Mesenchymal stem cell (in vitro differentiated cells and primary cell): ENCODE data around the gene SPRED2.
A peak's percentile ranks its signal among the peaks of the same experiment; 100 is the strongest.

ENCODE experiments used
- DNase-seq: peaks from one replicate; pipeline ENCODE4 v3.0.0-alpha.2; 2013
- H2AFZ ChIP-seq: one replicate; pipeline ENCODE4 v1.6.1; 2013; ENCODE audit warnings: low read depth, mild to moderate bottlenecking, control low read depth, inconsistent platforms, low read length, moderate library complexity
- H2AK5ac ChIP-seq: 2 replicates; pipeline ENCODE4 v1.6.1; 2013; ENCODE audit warnings: low read length, moderate library complexity, mild to moderate bottlenecking, inconsistent platforms; ENCODE audit not compliant: severe bottlenecking
- H2BK120ac ChIP-seq: one replicate; pipeline ENCODE4 v1.6.1; 2013; ENCODE audit warnings: low read depth, mild to moderate bottlenecking, inconsistent platforms, low read length, moderate library complexity
- H2BK12ac ChIP-seq, 2 experiments: one replicate each; pipeline ENCODE4 v1.6.1; 2013; ENCODE audit warnings: inconsistent platforms in 2 of 2, low read length in 2 of 2, mild to moderate bottlenecking in 2 of 2, moderate library complexity in 2 of 2, control low read depth in 1 of 2
- H2BK15ac ChIP-seq: one replicate; pipeline ENCODE4 v1.6.1; 2013; ENCODE audit warnings: mild to moderate bottlenecking, low read depth, inconsistent platforms; ENCODE audit not compliant: poor library complexity, severe bottlenecking
- H2BK5ac ChIP-seq: 2 replicates; pipeline ENCODE4 v1.6.1; 2013; ENCODE audit warnings: low read depth, mild to moderate bottlenecking, low read length, control low read depth, inconsistent platforms; ENCODE audit not compliant: poor library complexity, severe bottlenecking
- H3K14ac ChIP-seq, 2 experiments: one replicate each; pipeline ENCODE4 v1.6.1; 2013; ENCODE audit warnings: inconsistent platforms in 2 of 2, low read length in 2 of 2, control low read depth in 1 of 2, mild to moderate bottlenecking in 1 of 2, moderate library complexity in 1 of 2
- H3K18ac ChIP-seq, 2 experiments: one replicate each; pipeline ENCODE4 v1.6.1; 2013; ENCODE audit warnings: inconsistent platforms in 2 of 2, low read length in 2 of 2, control low read depth in 1 of 2, low read depth in 1 of 2, mild to moderate bottlenecking in 1 of 2
- H3K23ac ChIP-seq, 2 experiments: one replicate each; pipeline ENCODE4 v1.6.1; 2013; ENCODE audit warnings: inconsistent platforms in 2 of 2, low read length in 2 of 2, mild to moderate bottlenecking in 2 of 2, moderate library complexity in 2 of 2, control low read depth in 1 of 2
- H3K27ac ChIP-seq: 2 replicates; pipeline ENCODE4 v1.5.1; 2013; ENCODE audit warnings: mild to moderate bottlenecking, moderate library complexity, low read length, control low read depth, inconsistent platforms; ENCODE audit not compliant: poor library complexity, severe bottlenecking
- H3K27me3 ChIP-seq, 2 experiments: 2 replicates each; pipeline versions ENCODE4 v1.6.1 to v1.7.0; 2013; ENCODE audit warnings: low read length in 2 of 2, mild to moderate bottlenecking in 2 of 2, moderate library complexity in 2 of 2, control low read depth in 1 of 2, inconsistent platforms in 1 of 2; ENCODE audit not compliant: control insufficient read depth in 1 of 2, insufficient read depth in 1 of 2
- H3K36me3 ChIP-seq, 2 experiments: 2 replicates each; pipeline versions ENCODE4 v1.6.1 to v1.7.0; 2013; ENCODE audit warnings: low read length in 2 of 2, control low read depth in 1 of 2, inconsistent platforms in 1 of 2, low read depth in 1 of 2, mild to moderate bottlenecking in 1 of 2; ENCODE audit not compliant: insufficient read depth in 2 of 2, control insufficient read depth in 1 of 2
- H3K4ac ChIP-seq, 2 experiments: one replicate each; pipeline ENCODE4 v1.6.1; 2013; ENCODE audit warnings: inconsistent platforms in 2 of 2, low read length in 2 of 2, mild to moderate bottlenecking in 2 of 2, moderate library complexity in 2 of 2, control low read depth in 1 of 2, low read depth in 1 of 2
- H3K4me1 ChIP-seq: 2 replicates; pipeline ENCODE4 v1.6.1; 2013; ENCODE audit warnings: low read depth, low read length, control low read depth; ENCODE audit not compliant: control insufficient read depth, insufficient read depth
- H3K4me2 ChIP-seq: 2 replicates; pipeline ENCODE4 v1.6.1; 2013; ENCODE audit warnings: low read length, mild to moderate bottlenecking, inconsistent platforms; ENCODE audit not compliant: poor library complexity, severe bottlenecking
- H3K4me3 ChIP-seq, 2 experiments: 2 replicates each; pipeline versions ENCODE4 v1.5.1 to v1.7.0; 2013; ENCODE audit warnings: low read length in 2 of 2, mild to moderate bottlenecking in 2 of 2, control low read depth in 1 of 2, low read depth in 1 of 2; ENCODE audit not compliant: insufficient read depth in 1 of 2
- H3K79me1 ChIP-seq: replicated peaks from 2 replicates; pipeline ENCODE4 v1.6.1; 2013; ENCODE audit warnings: mild to moderate bottlenecking, control low read depth, low read length, inconsistent platforms; ENCODE audit not compliant: poor library complexity, severe bottlenecking
- H3K9ac ChIP-seq: 2 replicates; pipeline ENCODE4 v1.7.0; 2013; ENCODE audit warnings: mild to moderate bottlenecking, low read length, moderate library complexity
- H3K9me3 ChIP-seq: 2 replicates; pipeline ENCODE4 v1.7.0; 2013; ENCODE audit warnings: mild to moderate bottlenecking, low read length; ENCODE audit not compliant: control insufficient read depth
- H4K8ac ChIP-seq: one replicate; pipeline ENCODE4 v1.6.1; 2013; ENCODE audit warnings: inconsistent platforms, mild to moderate bottlenecking, low read length, moderate library complexity
- H4K91ac ChIP-seq: one replicate; pipeline ENCODE4 v1.6.1; 2013; ENCODE audit warnings: mild to moderate bottlenecking, low read length, inconsistent platforms
- WGBS: methylation state at CpG from one replicate; pipeline ENCODE4 v1.1.7; 2013; ENCODE audit warnings: mixed read lengths; 5-methylcytosine and 5-hydroxymethylcytosine counted together

Gene SPRED2

DNA sequence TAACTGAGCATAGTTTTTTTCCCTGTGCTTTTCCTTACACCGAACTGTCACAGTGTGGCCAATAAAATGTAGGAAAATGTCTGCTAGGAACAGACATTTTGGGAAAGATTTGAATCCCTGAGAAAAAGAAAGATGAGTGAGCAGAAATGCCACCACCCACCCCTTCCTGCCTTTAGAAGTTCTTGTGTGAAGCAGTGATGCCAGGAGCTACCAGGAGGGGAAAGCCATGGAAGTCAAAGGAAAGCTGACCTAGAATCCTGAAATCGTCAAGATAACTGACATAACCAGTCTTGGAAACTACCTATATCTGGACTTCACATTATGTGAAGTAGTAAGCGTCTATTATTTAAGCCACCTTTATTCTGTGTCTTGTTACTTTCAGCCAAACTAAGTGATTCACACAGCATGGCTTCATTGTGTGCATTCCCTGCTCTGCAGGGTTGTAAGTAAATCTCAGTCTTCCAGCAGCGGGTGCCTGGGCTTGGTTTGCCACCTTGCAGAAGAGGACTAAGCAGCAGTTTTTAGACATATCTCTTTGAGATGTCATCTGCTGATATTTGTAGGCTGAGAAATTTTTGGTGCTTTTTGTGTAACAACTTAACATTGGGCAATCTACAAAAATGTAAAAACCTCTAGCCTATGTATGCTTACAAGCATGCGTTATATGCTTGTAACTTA is 11.2 kb upstream of the SPRED2 start:
- no peak overlapping the region for H4K91ac ChIP-seq
- H3K27ac ChIP-seq = no peak overlapping the region
- no peak overlapping the region for H2BK12ac ChIP-seq
- H3K18ac ChIP-seq = no peak overlapping the region
- no peak overlapping the region for H3K4me2 ChIP-seq
- H2BK120ac ChIP-seq = no peak overlapping the region
- H2BK15ac ChIP-seq = no peak overlapping the region
- H3K4me1 ChIP-seq = no peaks in the 10 kb centered on the region
- no peak overlapping the region for H3K14ac ChIP-seq
- no peaks in the 10 kb centered on the region for H3K27me3 ChIP-seq
- WGBS = 97% methylated on average over 4 of the region's 5 CpGs
- no peaks in the 10 kb centered on the region for H3K36me3 ChIP-seq
- H3K9ac ChIP-seq = no peak overlapping the region
- H2AFZ ChIP-seq = no peak overlapping the region
- no peak overlapping the region for H3K4ac ChIP-seq
- no peak overlapping the region for H3K4me3 ChIP-seq
- no peaks in the 10 kb centered on the region for H3K9me3 ChIP-seq
- no peak overlapping the region for H4K8ac ChIP-seq
- H2AK5ac ChIP-seq = no peak overlapping the region
- no peaks in the 10 kb centered on the region for H3K79me1 ChIP-seq
- H2BK5ac ChIP-seq = no peak overlapping the region
- DNase-seq = no peak
- H3K23ac ChIP-seq = no peak overlapping the region

DNA sequence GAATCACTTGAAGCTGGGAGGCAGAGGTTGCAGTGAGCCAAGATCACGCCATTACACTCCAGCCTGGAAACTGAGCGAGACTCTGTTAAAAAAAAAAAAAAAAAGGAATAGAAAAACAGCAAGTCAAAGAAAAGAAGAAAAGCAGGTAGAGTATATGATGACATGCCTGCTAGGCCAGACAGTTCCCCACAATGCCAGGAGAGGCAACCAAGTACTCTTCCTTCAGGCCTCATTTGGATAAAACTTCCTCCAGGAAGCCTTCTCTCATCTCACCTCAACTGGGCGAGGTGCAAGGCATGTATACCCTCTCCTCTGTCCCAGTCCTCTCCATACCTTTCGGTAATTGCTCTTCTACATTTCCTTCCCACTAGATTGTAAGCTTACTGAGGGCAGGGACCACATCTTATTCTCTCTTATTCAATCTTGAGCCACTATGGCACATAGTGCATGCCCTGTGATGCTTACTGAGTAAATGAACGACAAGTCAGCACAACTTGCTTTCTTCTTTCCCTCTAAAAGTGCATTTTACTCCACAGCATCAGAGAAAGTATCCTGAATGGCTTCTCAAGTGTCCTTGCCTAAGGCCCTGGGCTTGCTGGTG is 10.1 kb upstream of the SPRED2 start:
- peaks cover 3% of the 10 kb centered on the region for H3K79me1 ChIP-seq
- H3K4me3 ChIP-seq = no peak overlapping the region
- no peak overlapping the region for H2BK120ac ChIP-seq
- no peak for DNase-seq
- no peak overlapping the region for H2AK5ac ChIP-seq
- H3K4ac ChIP-seq = no peak overlapping the region
- H2BK15ac ChIP-seq = no peak overlapping the region
- no peak overlapping the region for H3K14ac ChIP-seq
- no peak overlapping the region for H3K4me2 ChIP-seq
- 93% methylated on average over 5 of the region's 5 CpGs for WGBS
- no peak overlapping the region for H3K18ac ChIP-seq
- H3K9me3 ChIP-seq = no peaks in the 10 kb centered on the region
- H3K27me3 ChIP-seq = no peaks in the 10 kb centered on the region
- H3K23ac ChIP-seq = no peak overlapping the region
- no peak overlapping the region for H3K27ac ChIP-seq
- peaks cover 2% of the 10 kb centered on the region for H3K4me1 ChIP-seq
- H2BK12ac ChIP-seq = no peak overlapping the region
- H4K8ac ChIP-seq = no peak overlapping the region
- H2BK5ac ChIP-seq = no peak overlapping the region
- H2AFZ ChIP-seq = no peak overlapping the region
- H3K36me3 ChIP-seq = no peaks in the 10 kb centered on the region
- no peak overlapping the region for H4K91ac ChIP-seq
- H3K9ac ChIP-seq = no peak overlapping the region

- Histone ChIP-seq H3K4me3 (no peak overlapping the region), H2BK15ac (no peak overlapping the region), H3K27me3 (no peaks in the 10 kb centered on the region), H3K14ac (no peak overlapping the region), H3K27ac (no peak overlapping the region), H2AK5ac (no peak overlapping the region), H3K79me1 (peaks cover 8% of the 10 kb centered on the region), H4K91ac (no peak overlapping the region), H3K36me3 (no peaks in the 10 kb centered on the region), H3K4ac (no peak overlapping the region), H3K9me3 (no peaks in the 10 kb centered on the region), H2BK120ac (no peak overlapping the region), H2BK12ac (peak overlapping the region in 1 of 2 experiments; percentile 37), H3K9ac (peak overlapping the region; percentile 94), H2AFZ (no peak overlapping the region), H2BK5ac (no peak overlapping the region), H3K23ac (no peak overlapping the region), H4K8ac (peak overlapping the region; percentile 71), H3K4me2 (no peak overlapping the region), H3K18ac (peak overlapping the region in 1 of 2 experiments; percentile 37), H3K4me1 (peaks cover 5% of the 10 kb centered on the region)
- DNase-seq = no peak
- WGBS = 70% methylated on average over 2 of the region's 2 CpGs
Measured at GRCh38 chr2:65438137-65438899, 5.9 kb upstream of the SPRED2 start.
